Tongue (tissue), 3 donors: Measurements from ENCODE around the gene TTC9. TPM values are rescaled to one million over a fixed set of nuclear protein-coding genes. Genes with fewer than 3 reads are reported as not detected.

Source experiments
- DNase-seq: peaks from one replicate; pipeline ENCODE4 v3.0.0-alpha.2; 2015
- small RNA-seq: library from RNA; depleted of rRNA; stranded (forward); fragments of <200 nt; gene quantifications from one replicate; pipeline ENCODE3, GENCODE V24; 2014; ENCODE audit warnings: low replicate concordance
- total RNA-seq: library from RNA; depleted of rRNA; stranded (reverse); fragments of >200 nt; gene quantifications from one replicate; pipeline ENCODE4 v1.2.3, GENCODE V29; 2014

TTC9 gene
- total RNA-seq, 1 donor from 2014 or later: 4.2 TPM

GRCh38 chr14:70716483-70716882 is 74.8 kb downstream of the TTC9 start:
- DNase-seq: no peak

GRCh38 chr14:70716958-70717357 is 75.2 kb downstream of the TTC9 start:
- DNase-seq: no peak

GRCh38 chr14:70718383-70719118 is 76.8 kb downstream of the TTC9 start:
- peak; percentile 29 for DNase-seq

- no peak for DNase-seq
Observed at GRCh38 chr14:70721542-70721941, 79.8 kb downstream of the TTC9 start.

GRCh38 chr14:70722418-70722817 is 80.7 kb downstream of the TTC9 start:
- no peak for DNase-seq

DNA sequence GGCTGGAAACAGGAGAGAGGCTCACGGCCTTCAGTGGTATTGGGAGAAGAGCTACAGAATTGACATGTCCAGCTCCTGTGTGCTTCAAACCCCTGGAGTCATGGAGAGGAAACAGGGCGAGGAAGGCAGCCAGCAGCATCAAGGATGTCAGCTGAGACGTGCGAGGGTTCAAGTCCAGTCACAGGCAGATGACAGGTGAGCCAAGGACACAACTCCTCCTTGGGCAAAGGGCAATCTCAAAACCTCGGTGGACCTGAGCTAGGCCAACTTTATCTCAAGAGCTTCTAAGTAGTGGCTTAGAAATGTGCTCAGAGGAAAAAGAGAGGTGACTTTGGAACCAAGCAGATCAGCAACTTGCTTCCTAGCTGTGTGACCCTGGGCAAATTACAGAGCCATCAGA is 81.6 kb downstream of the TTC9 start:
- DNase-seq: no peak

GRCh38 chr14:70724110-70724509 is 82.4 kb downstream of the TTC9 start:
- DNase-seq: no peak

DNA sequence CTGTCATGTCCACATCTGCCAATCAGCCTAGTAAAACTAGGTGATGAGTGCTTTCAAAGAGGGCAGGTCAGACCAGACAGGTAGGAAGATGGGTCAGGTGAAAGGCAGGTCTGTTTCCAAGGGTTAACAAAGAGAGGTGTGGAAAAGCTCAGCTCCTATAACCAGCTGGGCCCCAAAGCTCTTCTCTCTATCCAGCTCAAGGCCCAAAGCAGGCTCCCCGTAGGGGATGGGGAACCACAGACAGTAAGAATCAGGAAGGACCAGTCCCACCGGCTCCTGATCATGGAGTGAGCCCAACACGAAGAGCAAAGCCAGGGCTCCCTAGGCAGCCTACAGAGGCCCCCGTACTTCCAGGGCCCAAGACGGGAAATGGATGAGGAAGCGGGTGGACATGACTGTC is 83.2 kb downstream of the TTC9 start:
- DNase-seq: no peak

Small RNA genes within 50 kb of the gene (small RNA-seq; reads per million reads assigned to genes)
- gene RN7SL77P: not detected

Other genes with a start within 250 kb of the TTC9 start
- 41.6 TPM for gene SYNJ2BP, start 224.8 kb upstream of the TTC9 start, total RNA-seq
- gene ADAM21, start 189.7 kb upstream of the TTC9 start, total RNA-seq: not detected
- gene ADAM20, start 106.9 kb upstream of the TTC9 start, total RNA-seq: 5.0 TPM
- 57.1 TPM for gene MED6, start 41.3 kb upstream of the TTC9 start, total RNA-seq
- 6.7 TPM for gene MAP3K9, start 167.6 kb downstream of the TTC9 start, total RNA-seq